NCI-H1105 treated with DMSO at 0.1 percent for 48 hours (cell line): ENCODE results near the gene GDPD3.
A peak's percentile ranks its signal among the peaks of the same experiment; 100 is the strongest.

Source experiments
- DNase-seq: peaks from one replicate; lab custom pipeline; 2025; lab: John Stamatoyannopoulos, UW

The GDPD3 gene

DNA sequence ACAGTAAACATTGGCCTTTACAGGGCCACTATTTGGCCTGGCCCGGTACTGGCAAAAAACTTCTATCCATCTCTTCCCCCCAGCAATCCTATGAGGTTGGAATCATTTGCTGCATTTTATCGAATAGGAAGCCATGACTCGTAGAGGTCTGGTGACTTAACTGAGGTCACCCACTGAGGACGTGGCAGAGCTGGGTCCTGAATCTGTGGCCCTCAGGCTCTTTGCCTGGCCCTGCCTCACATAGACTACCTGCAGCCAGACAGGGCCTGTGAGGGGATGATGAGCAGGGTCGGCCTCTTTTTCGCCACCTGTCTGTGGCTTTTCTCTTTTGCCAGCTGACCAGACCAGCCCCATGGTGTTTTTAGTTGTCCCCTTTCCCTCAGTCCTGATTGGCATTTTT lies 35.7 kb downstream of the GDPD3 start:
- DNase-seq = no peak

DNA sequence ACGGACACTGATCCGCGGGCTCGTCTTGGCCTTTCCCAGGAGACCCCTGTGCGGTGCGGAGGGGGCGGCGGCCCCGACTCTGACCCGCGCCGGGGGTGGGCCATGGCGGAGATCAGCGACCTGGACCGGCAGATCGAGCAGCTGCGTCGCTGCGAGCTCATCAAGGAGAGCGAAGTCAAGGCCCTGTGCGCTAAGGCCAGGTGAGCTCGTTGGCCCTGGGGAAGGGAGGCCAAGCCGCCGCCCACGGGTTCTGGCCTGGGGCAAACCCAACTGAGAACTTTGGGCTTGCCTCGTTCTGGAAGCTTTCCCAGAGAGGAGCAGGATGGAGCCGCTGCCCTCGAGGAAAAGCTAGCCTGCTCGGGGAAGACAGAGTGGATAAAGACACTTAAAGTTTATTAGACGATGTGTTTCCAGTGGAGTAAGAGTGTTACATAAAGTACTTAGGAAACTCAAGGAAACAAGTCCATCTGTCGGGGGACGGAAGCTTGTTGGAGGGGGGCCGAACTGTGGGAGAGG lies 37.0 kb downstream of the GDPD3 start:
- DNase-seq = no peak

DNA sequence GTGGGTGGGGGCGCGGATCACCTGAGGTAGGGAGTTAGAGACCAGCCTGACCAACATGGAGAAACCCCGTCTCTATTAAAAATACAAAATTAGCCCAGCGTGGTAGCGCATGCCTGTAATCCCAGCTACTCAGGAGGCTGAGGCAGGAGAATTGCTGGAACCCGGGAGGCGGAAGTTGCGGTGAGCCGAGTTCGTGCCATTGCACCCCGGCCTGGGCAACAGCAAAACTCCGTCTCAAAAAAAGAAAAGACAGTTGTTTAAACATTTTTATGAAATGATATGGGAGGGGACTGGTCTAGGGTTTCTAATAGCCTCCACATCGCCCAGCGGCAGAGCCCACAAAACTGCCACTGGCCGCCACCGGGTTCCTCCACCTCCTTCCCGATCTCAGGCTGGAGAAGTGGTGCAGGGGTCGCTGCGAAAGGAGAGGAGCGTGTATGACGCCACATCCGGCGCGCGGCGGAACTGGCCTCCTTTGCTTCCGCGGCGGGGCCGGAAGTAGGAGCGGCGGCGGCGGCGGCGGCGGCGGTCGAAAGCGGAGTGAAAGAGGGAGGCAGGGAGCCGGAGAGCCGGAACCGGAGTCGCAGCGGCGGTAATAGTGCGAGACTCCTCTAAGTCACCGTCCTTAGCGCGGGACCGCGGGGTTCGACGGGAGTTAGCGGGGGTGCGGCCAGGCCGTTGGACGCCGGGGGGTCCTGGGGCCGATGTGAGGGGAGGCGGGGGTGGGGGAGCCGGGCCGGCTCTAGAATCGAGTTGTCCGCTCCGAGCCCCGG lies 37.6 kb downstream of the GDPD3 start, which contains the start of gene PPP4C:
Gene PPP4C (plus strand): TSS at position 492 of the 773 bp plus-strand sequence. CDS start 384 bp downstream, outside the sequence.
- peak; percentile 76 for DNase-seq

DNA sequence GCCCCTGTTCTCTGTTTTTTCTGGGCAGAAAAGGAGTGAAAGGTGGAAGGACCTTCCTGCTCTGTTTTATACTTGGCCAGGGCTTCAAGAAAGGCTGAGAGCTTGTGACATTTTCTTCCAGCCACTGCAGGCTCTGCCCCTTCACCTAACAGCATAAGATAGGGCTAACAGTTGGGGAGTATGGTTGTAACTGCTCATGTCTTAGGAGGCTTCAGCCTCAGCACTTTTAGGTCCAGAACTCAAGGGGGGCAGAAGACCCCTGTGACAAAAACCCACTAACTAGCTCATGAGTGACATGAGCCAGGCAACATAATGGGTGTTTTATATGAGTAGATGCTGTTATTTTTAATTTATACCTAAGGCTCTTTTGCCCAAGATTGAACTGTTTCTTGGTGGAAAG lies 42.8 kb downstream of the GDPD3 start:
- DNase-seq = no peak

DNA sequence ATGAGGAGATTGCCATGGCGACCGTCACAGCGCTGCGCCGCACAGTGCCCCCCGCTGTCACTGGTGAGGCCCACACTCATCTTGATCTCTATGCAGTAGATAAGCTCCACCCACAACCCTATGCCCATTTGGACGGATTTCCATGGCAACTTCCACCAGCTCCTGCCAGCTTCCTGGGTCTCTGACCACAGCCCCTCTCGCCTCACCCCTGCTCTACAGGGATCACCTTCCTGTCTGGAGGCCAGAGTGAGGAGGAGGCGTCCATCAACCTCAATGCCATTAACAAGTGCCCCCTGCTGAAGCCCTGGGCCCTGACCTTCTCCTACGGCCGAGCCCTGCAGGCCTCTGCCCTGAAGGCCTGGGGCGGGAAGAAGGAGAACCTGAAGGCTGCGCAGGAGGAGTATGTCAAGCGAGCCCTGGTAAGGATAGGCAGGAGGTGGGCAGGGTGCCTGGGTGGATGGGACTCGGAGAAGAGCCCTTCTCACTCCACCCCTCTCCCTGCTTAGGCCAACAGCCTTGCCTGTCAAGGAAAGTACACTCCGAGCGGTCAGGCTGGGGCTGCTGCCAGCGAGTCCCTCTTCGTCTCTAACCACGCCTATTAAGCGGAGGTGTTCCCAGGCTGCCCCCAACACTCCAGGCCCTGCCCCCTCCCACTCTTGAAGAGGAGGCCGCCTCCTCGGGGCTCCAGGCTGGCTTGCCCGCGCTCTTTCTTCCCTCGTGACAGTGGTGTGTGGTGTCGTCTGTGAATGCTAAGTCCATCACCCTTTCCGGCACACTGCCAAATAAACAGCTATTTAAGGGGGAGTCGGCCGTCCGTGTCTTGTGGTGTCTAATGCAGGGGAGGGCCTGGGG lies 43.5 kb downstream of the GDPD3 start:
- DNase-seq = no peak

DNA sequence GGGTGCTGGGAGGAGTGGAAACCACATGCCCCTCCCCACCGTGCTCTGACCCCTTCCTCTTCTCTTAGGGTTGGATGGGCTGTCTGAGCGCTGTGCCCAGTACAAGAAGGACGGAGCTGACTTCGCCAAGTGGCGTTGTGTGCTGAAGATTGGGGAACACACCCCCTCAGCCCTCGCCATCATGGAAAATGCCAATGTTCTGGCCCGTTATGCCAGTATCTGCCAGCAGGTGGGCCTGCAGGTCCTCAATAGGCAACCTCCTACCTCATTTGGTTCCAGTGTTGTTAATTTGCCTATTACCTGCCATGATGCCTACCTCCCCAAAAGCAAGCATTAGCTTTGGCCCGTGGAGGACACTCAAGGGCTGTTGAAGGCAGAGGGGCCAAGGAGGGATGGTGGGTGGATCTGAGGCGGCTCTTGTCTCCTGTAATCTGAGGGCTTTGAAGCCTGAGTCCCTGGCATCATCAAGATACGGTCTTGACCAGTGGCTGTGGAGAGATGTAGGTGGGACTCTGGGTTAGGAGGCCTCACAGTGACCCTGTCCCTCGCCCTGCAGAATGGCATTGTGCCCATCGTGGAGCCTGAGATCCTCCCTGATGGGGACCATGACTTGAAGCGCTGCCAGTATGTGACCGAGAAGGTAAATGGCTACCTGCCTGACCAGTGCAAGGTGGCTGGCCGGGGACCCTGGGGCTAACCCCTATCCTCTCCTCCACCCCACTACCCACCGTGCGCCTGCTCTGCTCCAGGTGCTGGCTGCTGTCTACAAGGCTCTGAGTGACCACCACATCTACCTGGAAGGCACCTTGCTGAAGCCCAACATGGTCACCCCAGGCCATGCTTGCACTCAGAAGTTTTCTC lies 44.4 kb downstream of the GDPD3 start:
- no peak for DNase-seq

DNA sequence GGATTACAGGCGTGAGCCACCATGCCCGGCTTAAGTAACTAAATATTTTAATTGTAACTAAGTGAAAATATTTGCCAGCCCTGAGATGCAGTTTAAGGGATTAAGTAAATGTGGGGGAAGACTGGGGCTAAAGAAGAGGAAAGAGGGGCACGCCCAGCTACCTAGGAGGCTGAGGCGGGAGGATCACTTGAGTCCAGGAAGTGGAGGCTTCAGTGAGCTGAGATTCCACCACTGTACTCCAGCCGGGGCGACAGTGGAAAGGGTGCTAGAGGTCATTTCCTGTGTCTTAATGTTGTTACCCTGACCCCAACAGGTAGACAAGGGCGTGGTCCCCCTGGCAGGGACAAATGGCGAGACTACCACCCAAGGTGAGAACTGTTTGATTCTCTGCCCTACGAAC lies 45.0 kb downstream of the GDPD3 start:
- no peak for DNase-seq

DNA sequence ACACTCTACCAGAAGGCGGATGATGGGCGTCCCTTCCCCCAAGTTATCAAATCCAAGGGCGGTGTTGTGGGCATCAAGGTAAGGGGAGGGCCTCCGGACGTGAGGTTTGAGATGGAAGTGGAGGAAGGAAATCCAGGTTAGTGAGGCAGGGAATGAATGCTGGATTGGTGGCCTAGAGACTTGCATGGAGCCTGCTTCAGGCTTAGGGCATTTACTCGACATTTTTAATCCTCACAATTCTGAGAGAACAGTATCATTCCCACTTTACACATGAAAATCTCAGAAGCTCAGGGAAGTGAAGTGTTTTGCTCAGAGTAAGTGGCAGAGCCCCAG lies 45.8 kb downstream of the GDPD3 start:
- no peak for DNase-seq

DNA sequence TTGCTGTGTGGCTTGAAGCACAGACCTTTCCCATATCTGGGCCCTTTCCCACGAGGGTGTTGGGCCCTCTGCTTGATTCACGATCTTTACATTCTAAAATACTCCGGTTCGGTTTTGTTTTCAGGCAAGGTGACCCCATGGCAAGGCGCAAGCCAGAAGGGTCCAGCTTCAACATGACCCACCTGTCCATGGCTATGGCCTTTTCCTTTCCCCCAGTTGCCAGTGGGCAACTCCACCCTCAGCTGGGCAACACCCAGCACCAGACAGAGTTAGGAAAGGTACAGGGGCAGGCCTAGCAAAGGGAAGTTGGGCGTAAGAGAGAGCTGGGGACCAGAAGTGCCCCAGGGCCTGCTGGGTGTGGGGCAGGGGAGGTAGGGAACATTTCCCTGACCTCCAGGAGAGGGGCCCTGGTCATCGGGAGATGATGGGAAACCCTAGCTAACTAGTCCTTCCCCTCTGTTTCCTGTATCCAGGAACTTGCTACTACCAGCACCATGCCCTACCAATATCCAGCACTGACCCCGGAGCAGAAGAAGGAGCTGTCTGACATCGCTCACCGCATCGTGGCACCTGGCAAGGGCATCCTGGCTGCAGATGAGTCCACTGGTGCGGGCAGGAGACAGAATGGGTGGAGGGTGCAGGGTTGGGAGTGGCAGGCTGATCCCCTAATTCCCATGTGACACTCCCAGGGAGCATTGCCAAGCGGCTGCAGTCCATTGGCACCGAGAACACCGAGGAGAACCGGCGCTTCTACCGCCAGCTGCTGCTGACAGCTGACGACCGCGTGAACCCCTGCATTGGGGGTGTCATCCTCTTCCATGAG lies 46.4 kb downstream of the GDPD3 start:
- DNase-seq = no peak

DNA sequence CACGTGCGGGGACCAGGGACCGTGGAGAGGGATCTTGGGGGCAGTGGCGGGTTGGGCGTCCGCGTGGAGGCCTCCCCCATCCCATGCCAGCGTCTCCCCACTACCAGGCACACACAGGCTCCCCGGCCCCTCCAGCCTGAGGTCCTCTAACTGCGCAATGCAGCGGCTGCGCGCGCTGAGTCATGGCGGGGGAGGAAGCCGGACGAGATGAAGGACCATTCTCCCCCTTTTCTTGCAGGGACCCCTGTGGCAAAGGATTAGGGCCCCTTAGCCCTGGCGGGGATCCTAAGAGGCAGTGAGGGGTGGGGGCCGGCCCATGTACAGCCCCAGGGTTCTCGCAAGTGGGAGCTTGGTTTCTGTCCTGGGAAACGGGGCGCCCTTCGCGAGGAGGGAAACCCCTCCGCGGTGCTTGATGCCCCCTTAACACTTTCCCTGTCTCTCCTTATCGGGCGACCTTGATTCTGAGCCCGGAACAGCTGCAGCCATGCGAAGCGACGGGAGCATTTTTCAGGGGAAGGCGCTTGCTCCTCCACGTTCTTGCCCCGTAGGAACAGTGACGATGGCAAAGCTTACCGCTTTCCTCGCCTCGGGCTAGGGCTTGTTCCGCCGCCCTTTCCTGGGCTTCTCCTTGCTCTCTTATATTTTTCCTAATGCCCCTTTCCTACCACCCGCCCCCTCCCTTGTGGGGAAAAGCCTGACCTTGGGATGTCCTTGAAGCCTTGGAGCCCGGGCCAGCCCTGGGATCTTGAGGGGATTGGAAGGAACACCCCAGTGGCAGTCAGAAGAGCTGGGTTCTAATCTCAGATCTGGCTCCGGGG lies 47.2 kb downstream of the GDPD3 start:
- DNase-seq = peak; percentile 40

DNA sequence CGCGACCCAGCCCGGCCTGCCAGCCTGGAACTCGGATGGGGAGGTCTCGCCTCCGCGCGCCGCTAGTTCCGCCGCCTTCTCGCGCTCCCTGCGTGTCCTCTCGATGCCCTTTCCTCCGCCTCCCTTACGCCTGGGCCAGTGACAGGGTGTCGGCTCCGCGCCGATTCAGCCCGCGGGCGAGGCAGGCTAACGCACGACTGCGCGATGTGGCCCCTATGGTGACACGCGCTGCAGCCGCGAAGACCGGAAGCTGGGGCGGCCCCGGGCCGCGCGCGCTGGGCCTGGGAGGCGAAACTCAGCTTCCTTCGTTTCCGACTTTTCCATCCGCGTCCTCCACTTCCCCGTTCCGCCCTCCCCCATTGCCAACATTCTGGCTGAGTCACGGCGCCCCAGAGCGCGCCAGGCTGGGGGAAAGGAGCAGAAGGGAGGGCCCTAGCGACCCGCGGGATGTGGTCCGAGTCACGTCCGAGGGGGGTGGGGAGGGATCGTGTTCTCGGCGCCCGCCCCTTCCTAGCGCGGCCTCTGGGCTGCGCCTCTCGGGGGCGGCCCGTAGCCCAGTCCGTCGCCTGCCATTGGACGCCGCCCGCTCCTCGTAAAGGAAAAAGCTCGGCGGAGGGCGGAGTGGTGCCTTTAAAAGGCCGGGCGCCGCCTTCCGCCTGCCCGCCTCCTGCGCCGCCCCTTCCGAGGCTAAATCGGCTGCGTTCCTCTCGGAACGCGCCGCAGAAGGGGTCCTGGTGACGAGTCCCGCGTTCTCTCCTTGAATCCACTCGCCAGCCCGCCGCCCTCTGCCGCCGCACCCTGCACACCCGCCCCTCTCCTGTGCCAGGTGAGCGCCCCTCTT lies 48.0 kb downstream of the GDPD3 start, which contains the start of gene ALDOA:
Gene ALDOA (plus strand): TSS at position 659 of the 841 bp plus-strand sequence. CDS start 1,138 bp downstream, outside the sequence.
- DNase-seq = peak; percentile 92

DNA sequence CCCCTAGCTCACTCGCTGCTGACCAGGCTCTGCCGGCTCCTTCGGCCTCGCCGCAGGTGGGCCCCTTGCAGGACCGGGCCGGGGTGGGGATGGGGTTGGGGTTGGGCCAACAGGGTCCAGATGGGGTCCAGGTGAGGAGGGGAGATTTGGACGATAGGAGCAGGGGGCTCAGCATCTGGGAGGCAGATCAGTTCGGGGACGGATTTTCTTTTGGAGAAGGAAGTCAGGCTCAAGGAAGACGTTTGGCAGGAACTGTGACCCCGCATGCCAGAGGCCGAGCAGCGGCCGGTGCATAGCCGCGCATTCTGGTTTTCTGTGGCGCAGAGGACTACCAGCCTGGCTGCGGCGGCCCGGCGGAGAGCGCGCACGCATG lies 48.6 kb downstream of the GDPD3 start:
- no peak for DNase-seq

DNA sequence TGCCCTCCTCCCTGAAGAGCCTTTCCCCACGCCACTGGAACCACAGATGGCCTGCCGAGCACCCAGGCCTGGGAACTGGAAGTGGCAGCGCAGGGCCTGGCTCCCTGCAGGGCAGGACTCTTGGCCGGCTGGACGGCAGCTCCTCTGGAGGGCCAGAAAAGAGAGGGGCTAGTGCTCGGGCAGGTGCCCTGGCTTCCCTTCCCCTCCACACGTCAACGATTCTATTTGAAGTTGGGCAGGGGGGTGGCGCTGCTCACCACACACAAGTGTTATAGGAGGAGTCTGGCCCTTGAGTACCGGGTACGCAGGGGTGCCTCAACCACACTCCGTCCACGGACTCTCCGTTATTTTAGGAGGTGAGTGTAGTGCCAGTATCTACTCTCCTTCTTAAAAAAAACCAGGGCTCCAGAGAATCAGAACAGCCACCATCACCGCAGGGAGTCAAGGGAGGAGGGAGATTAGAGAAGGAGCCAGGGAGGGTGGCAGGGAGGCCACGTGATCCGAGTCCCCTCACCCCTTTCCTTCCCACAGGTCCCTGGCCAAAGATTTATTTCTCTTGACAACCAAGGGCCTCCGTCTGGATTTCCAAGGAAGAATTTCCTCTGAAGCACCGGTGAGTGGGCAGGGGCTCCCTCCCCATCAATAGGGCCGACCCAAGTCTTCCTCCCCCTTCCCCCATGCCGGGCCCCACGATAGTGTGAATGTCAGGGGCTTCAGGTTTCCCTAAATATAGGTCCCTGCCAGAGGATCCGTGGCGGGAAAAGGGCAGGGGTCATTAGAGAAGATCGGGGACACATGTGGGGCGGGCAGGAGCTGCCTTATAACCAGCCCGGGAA lies 49.2 kb downstream of the GDPD3 start:
- DNase-seq = peak; percentile 77

DNA sequence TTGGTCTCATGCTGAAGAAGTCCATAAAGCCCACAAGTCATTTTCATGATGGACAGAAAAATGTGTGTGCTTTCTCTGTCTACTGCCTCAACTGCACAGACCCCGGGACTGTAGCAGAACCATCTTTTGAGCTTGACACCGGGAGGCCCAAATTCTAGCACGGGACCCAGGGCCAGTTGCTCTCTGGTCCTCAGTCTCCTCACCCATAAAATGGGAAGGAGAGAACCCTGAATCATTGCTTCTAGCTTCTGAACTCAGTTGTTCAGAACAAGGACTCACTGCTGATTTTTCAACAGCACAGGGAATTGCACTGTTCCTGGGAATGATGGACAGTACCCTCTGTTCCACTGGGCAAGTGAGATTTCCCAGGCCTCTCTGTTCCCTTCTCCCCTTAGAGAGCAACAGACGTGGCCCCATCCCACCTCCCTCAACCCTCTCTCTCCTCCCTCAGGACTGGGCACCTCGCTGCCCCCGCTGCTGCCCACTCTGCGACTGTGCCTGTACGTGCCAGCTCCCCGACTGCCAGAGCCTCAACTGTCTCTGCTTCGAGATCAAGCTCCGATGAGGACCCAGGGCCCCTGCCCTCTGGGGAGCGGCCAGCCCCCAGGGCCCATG lies 50.0 kb downstream of the GDPD3 start:
- DNase-seq = no peak

DNA sequence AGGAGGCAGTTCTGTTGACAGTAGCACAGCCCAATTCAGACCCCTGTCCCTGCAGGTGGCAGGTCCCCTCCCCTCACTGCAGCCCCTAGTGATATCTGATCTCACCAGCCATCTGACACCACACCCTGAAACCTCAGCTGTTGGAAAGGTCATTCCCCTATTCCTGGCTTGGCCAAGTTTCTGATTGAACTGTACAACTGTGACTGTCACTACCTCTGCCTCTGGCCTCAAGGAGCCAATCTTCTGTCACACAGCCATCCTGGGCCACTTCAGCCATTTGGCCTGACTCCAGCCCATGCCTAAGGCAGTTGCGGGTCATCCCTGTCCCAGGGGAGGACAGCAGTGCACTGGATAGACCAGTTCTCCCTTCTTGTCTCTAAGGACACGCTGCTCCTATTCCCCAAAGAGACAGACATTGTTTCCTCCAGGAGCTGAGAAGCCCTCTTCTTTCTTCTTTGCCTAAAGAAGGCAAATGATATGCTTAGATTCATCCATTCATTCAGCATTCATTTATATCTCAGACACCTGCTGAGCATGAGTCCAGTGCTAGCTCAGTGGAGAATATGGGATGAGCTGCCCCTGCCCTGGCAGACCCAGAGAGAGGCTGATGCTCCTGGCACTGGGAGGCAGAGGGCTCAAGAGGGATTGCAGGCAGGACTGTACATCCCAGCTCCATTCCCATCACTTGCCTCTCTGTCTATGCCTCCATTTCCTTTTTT lies 52.3 kb downstream of the GDPD3 start:
- DNase-seq = no peak

DNA sequence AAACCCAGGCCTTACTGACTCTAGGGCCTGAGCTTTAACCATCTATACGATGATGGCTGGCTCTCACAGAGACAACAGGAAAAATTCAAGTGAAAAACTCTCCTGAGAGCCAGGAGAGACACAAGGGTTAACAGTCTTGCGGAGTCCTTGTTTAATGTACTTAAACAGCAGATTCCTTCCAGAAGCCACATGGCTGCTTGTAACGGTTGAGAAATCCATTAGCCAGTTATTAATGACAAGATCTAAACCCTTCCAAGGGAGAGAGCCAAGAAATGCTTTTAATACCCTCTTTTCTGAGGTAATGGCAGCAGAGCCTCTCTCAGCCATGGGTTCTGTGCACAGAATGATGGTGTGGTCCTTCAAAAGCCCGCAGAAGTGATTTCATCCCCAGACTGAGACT lies 53.0 kb downstream of the GDPD3 start:
- DNase-seq = no peak

DNA sequence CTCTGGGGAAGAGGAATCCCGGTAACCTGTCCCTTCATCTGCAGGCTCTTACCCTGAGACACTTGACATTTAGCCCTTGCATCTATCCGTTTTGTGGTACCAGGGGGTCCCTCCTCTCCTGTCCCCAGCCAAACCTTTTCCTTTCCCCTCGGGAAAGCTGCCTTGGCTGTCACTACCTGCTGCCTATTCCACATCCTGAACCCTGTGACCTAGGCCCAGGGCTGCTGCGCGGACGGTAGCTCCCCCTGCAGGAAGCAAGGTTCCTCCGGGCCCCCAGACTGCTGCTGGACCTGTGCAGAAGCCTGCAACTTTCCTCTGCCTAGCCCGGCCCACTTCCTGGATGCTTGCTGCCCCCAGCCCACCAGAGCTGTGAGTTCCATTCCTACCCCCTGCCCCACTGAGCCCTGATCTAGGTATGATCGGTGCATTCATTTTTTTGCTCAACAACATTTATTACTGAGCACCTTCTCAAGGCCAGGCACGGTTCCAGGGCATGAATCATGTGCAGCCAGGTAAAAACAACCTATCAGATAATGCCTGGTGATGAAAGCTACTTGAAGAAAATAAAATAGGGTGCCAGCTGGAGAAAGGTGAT lies 58.3 kb downstream of the GDPD3 start:
- no peak for DNase-seq
